IMR-90 (cell line): ENCODE results near the gene DIP2A.

Source experiments
- CEBPB ChIP-seq: IDR thresholded peaks from 2 replicates; pipeline ENCODE4 v1.6.1; 2012; ENCODE audit warnings: low read depth, low read length, improper control_type of control experiment
- ELK1 ChIP-seq: fragments of 150-350 bp; IDR thresholded peaks from 2 replicates; pipeline ENCODE4 v1.6.1; 2016; ENCODE audit warnings: low read depth, mild to moderate bottlenecking, low read length, moderate library complexity, borderline replicate concordance
- FOS ChIP-seq: fragments of 150-350 bp; IDR thresholded peaks from 2 replicates; pipeline ENCODE4 v1.6.1; 2016; ENCODE audit warnings: low read depth, low read length
- MAZ ChIP-seq: IDR thresholded peaks from 2 replicates; pipeline ENCODE4 v1.6.1; 2012; ENCODE audit warnings: low read depth, mild to moderate bottlenecking, low read length, improper control_type of control experiment, moderate library complexity, borderline replicate concordance
- MXI1 ChIP-seq: IDR thresholded peaks from 2 replicates; pipeline ENCODE4 v1.6.1; 2012; ENCODE audit warnings: low read depth, mild to moderate bottlenecking, low read length, moderate library complexity, borderline replicate concordance
- NFE2L2 ChIP-seq: fragments of 150-350 bp; IDR thresholded peaks from 2 replicates; pipeline ENCODE4 v1.6.1; 2016; ENCODE audit warnings: low read depth, mild to moderate bottlenecking, low read length
- RCOR1 ChIP-seq: IDR thresholded peaks from 2 replicates; pipeline ENCODE4 v1.6.1; 2012; ENCODE audit warnings: mild to moderate bottlenecking, low read length, improper control_type of control experiment; ENCODE audit not compliant: insufficient replicate concordance
- SMC3 ChIP-seq: fragments of 150-350 bp; IDR thresholded peaks from 2 replicates; pipeline ENCODE4 v1.6.1; 2016; ENCODE audit warnings: low read depth, mild to moderate bottlenecking, antibody characterized with exemption, low read length, moderate library complexity
- TF ChIP-seq, protein P1 (sequence below): conservative IDR thresholded peaks from 2 replicates; pipeline ENCODE4 v1.5.1; 2012; ENCODE audit warnings: mild to moderate bottlenecking, low read depth, low read length, improper control_type of control experiment

DNA sequence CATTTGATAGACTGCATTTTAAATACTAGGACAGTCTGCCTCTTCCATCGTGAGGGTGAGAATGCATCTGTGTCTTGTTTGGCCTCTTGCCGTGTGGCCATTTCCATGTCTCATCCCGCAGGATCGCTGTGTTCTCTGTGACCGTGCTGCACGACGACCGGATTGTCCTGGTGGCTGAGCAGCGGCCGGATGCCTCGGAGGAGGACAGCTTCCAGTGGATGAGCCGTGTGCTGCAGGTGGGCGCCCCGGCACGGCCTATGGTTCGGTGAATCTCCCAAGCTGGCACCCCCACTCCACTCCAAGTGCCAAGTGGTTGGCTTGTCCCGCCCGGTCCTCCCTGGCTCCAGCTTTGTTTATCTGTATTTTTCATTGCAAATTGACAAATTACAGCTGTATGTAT, 91.0 kb downstream of the DIP2A start:
- TF ChIP-seq, protein P1, sequence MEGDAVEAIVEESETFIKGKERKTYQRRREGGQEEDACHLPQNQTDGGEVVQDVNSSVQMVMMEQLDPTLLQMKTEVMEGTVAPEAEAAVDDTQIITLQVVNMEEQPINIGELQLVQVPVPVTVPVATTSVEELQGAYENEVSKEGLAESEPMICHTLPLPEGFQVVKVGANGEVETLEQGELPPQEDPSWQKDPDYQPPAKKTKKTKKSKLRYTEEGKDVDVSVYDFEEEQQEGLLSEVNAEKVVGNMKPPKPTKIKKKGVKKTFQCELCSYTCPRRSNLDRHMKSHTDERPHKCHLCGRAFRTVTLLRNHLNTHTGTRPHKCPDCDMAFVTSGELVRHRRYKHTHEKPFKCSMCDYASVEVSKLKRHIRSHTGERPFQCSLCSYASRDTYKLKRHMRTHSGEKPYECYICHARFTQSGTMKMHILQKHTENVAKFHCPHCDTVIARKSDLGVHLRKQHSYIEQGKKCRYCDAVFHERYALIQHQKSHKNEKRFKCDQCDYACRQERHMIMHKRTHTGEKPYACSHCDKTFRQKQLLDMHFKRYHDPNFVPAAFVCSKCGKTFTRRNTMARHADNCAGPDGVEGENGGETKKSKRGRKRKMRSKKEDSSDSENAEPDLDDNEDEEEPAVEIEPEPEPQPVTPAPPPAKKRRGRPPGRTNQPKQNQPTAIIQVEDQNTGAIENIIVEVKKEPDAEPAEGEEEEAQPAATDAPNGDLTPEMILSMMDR: no peak
- TF ChIP-seq MXI1 (no peak), RCOR1 (no peak), ELK1 (no peak), NFE2L2 (no peak), CEBPB (no peak), SMC3 (no peak), MAZ (no peak), FOS (no peak)
